K562 (cell line): ENCODE data around the gene FAM187B. TPM values are rescaled to one million over a fixed set of nuclear protein-coding genes. Genes with fewer than 3 reads are reported as not detected.
A peak's percentile ranks its signal among the peaks of the same experiment; 100 is the strongest.
"Not testable (repeated sequence)": the region's sequence is repeated elsewhere in the genome, so short reads cannot be mapped to it uniquely, and the experiment has no call there.

Source experiments
- ATAC-seq: fragments of 200-7000 bp; cut with Tn5 transposase; 3 replicates; pipeline ENCODE4 v1.9.1; 2020; ENCODE audit warnings: moderate library complexity
- BruUV-seq: library from RNA; stranded (reverse); fragments of 400-500 nt; replicated peaks from 2 replicates; lab custom pipeline; 2021; lab: Mats Ljungman, UMichigan
- CTCF ChIA-PET: fragments of 300-600 bp; formaldehyde crosslinking; extraction: SDS; loops from one replicate; lab custom pipeline; 2021; ENCODE audit warnings: low intra/inter-chr PET ratio; lab: Yijun Ruan, JAX
- POLR2A ChIA-PET: fragments of 300-600, 350-650 bp; sonication (Branson Sonifier 250); formaldehyde crosslinking; extraction: SDS; loops from one replicate; lab custom pipeline; 2021; ENCODE audit warnings: antibody characterized with exemption, inconsistent platforms; lab: Yijun Ruan, JAX
- DNase-seq, 4 experiments: peaks; one replicate each; pipeline versions ENCODE4 v3.0.0 to v3.0.0-alpha.2; 2011 to 2018; ENCODE audit warnings: low spot score in 3 of 4, mixed read lengths in 3 of 4; ENCODE audit errors: extremely low read depth in 1 of 4
- FAIRE-seq: peaks from 2 replicates; lab custom pipeline; 2011; peaks lifted over from hg19 to GRCh38; lab: Jason Lieb, UNC
- H2AFZ ChIP-seq: 2 replicates; pipeline ENCODE4 v1.6.0; 2011; ENCODE audit warnings: low read depth, low read length, control low read depth, inconsistent platforms
- H3K27ac ChIP-seq: fragments of 200-600 bp; 3 replicates; pipeline ENCODE4 v1.8.0; 2011; ENCODE audit warnings: low read depth, mild to moderate bottlenecking, control low read depth, inconsistent platforms, low read length, moderate library complexity, mixed read lengths; ENCODE audit errors: extremely low read depth
- H3K27me3 ChIP-seq, 2 experiments: fragments of 300-600 bp in 1 of 2; 2 replicates in 1 of 2; 3 replicates in 1 of 2; pipeline versions ENCODE4 v1.6.0 to v1.8.0; 2011; ENCODE audit warnings: inconsistent platforms in 2 of 2, low read length in 2 of 2, mild to moderate bottlenecking in 1 of 2, mixed read lengths in 1 of 2, moderate library complexity in 1 of 2; ENCODE audit not compliant: control insufficient read depth in 2 of 2, insufficient read depth in 2 of 2
- H3K36me3 ChIP-seq: fragments of 300-600 bp; 3 replicates; pipeline ENCODE4 v1.8.0; 2011; ENCODE audit warnings: mild to moderate bottlenecking, low read length, inconsistent platforms; ENCODE audit not compliant: control insufficient read depth, insufficient read depth
- H3K4me1 ChIP-seq, 2 experiments: fragments of 200-600 bp in 1 of 2; replicated peaks in 1 of 2; 2 replicates in 1 of 2; 3 replicates in 1 of 2; pipeline versions ENCODE4 v1.5.1 to v1.8.0; 2011; ENCODE audit warnings: inconsistent platforms in 2 of 2, low read length in 2 of 2, mild to moderate bottlenecking in 1 of 2, mixed read lengths in 1 of 2, moderate library complexity in 1 of 2; ENCODE audit not compliant: control insufficient read depth in 2 of 2, insufficient read depth in 2 of 2
- H3K4me2 ChIP-seq: 2 replicates; pipeline ENCODE4 v1.6.1; 2011; ENCODE audit warnings: low read length, control low read depth, inconsistent platforms, mixed read lengths; ENCODE audit not compliant: insufficient read depth
- H3K4me3 ChIP-seq: fragments of 200-600 bp; sonication (generic), shearing (Covaris generic); 2 replicates; pipeline ENCODE4 v1.5.1; 2016; ENCODE audit warnings: control low read depth, inconsistent platforms
- H3K79me2 ChIP-seq: fragments of 200-600 bp; 3 replicates; pipeline ENCODE4 v1.8.0; 2011; ENCODE audit warnings: low read length, inconsistent platforms; ENCODE audit not compliant: control insufficient read depth, insufficient read depth
- H3K9ac ChIP-seq, 2 experiments: 2 replicates each; pipeline versions ENCODE4 v1.6.0 to v1.6.1; 2011; ENCODE audit warnings: low read depth in 2 of 2, low read length in 2 of 2, control low read depth in 1 of 2, inconsistent platforms in 1 of 2, mild to moderate bottlenecking in 1 of 2, mixed read lengths in 1 of 2; ENCODE audit not compliant: insufficient read depth in 1 of 2
- H3K9me1 ChIP-seq: one replicate; pipeline ENCODE4 v1.6.0; 2011; ENCODE audit warnings: inconsistent platforms, mild to moderate bottlenecking, low read length, moderate library complexity; ENCODE audit not compliant: control insufficient read depth, insufficient read depth
- H3K9me3 ChIP-seq: replicated peaks from 2 replicates; pipeline ENCODE4 v1.5.1; 2011; ENCODE audit warnings: low read depth, low read length, inconsistent platforms; ENCODE audit not compliant: control insufficient read depth, insufficient read depth
- H4K20me1 ChIP-seq: replicated peaks from 2 replicates; pipeline ENCODE4 v1.6.1; 2011; ENCODE audit warnings: low read length, inconsistent platforms, mixed read lengths; ENCODE audit not compliant: control insufficient read depth, insufficient read depth
- BCOR ChIP-seq: fragments of 450-650 bp; IDR thresholded peaks from 2 replicates; pipeline ENCODE4 v1.6.1; 2016
- CHAMP1 ChIP-seq: fragments of 450-650 bp; IDR thresholded peaks from 2 replicates; pipeline ENCODE4 v1.6.1; 2016; ENCODE audit warnings: mild to moderate bottlenecking
- CTCF ChIP-seq, 3 experiments: IDR thresholded peaks in 2 of 3; conservative IDR thresholded peaks in 1 of 3; 2 replicates each; pipeline ENCODE4 v1.5.1; 2011 to 2012; ENCODE audit warnings: low read length in 3 of 3, mild to moderate bottlenecking in 3 of 3, control low read depth in 2 of 3, improper control_type of control experiment in 1 of 3, inconsistent platforms in 1 of 3, low read depth in 1 of 3, mixed read lengths in 1 of 3, moderate library complexity in 1 of 3; ENCODE audit not compliant: insufficient read depth in 2 of 3
- KDM1A ChIP-seq, 2 experiments: fragments of 450-650 bp; IDR thresholded peaks; 2 replicates each; pipeline ENCODE4 v1.6.1; 2016; ENCODE audit warnings: mild to moderate bottlenecking in 2 of 2
- RAD21 ChIP-seq, 2 experiments: fragments of 250-450 bp in 1 of 2; fragments of 450-650 bp in 1 of 2; sonication (Bioruptor Pico) in 1 of 2; formaldehyde crosslinking in 1 of 2; IDR thresholded peaks in 1 of 2; conservative IDR thresholded peaks in 1 of 2; 2 replicates each; pipeline versions ENCODE4 v1.4.0 to v1.8.0; 2020 to 2022; ENCODE audit warnings: mild to moderate bottlenecking in 2 of 2, moderate library complexity in 1 of 2
- RFX5 ChIP-seq: IDR thresholded peaks from 2 replicates; pipeline ENCODE4 v1.6.1; 2011; ENCODE audit warnings: low read depth, mild to moderate bottlenecking, improper control_type of control experiment, low read length
- XRCC4 ChIP-seq: IDR thresholded peaks from one replicate; pipeline ENCODE4 v1.6.1; 2011; ENCODE audit not compliant: insufficient read depth, insufficient read length; ENCODE audit errors: extremely low read depth
- ZNF12 ChIP-seq: sonication (generic); formaldehyde crosslinking; IDR thresholded peaks from 2 replicates; pipeline ENCODE4 v1.4.0; 2020; ENCODE audit warnings: mild to moderate bottlenecking, missing genetic modification reagents
- ZNF146 ChIP-seq: IDR thresholded peaks from one replicate; pipeline ENCODE4 v1.6.1; 2018; ENCODE audit warnings: missing compliant biosample characterization; ENCODE audit not compliant: unreplicated experiment
- WGBS: fragments of 100-300 bp; shearing (Covaris generic); methylation state at CpG from one replicate; pipeline ENCODE4 v1.1.6; 2016; ENCODE audit warnings: low coverage, mixed read lengths; ENCODE audit not compliant: insufficient coverage; ENCODE audit errors: missing lambda C conversion rate; 5-methylcytosine and 5-hydroxymethylcytosine counted together
- in situ Hi-C: fragments of 300-500 bp; cut with MboI; formaldehyde crosslinking; loops from 4 replicates; pipeline ENCODE4 v1.15.0; 2018; ENCODE audit warnings: inconsistent platforms, mixed read lengths
- intact Hi-C: fragments of 100-400 bp; cut with micrococcal nuclease; formaldehyde crosslinking; loops from 2 replicates; pipeline ENCODE4 v1.14.2; 2022
- polyA plus RNA-seq, 8 experiments: library from polyadenylated mRNA; depleted of rRNA in 4 of 8; stranded (reverse) in 5 of 8; unstranded in 3 of 8; fragments of >200 nt; fragmentation: Nextera tagmentation in 2 of 8; fragmentation: Illumina TruSeq in 1 of 8; extraction: Ambion mirVana in 2 of 8; extraction: Trizol in 1 of 8; gene quantifications; 2 replicates each; pipeline versions ENCODE4 v1.2.1 to v1.2.3, GENCODE V29; 2011 to 2014; ENCODE audit warnings: inconsistent platforms in 1 of 8, missing spikeins in 1 of 8
- total RNA-seq, 7 experiments: library from RNA; depleted of rRNA in 6 of 7; stranded (reverse); fragments of >200 nt in 6 of 7; fragmentation: Illumina TruSeq in 2 of 7; extraction: Trizol in 2 of 7; gene quantifications; 2 replicates each; pipeline versions ENCODE4 v1.2.1 to v1.2.3, GENCODE V29; 2011 to 2021; ENCODE audit warnings: low replicate concordance in 1 of 7

Gene FAM187B
- total and polyA plus RNA-seq, 9 of the 15 experiments (the other 6 are each of a cell fraction or from before 2014, with no cell fraction given): 0.04 to 0.09 TPM; not detected in 7

DNA sequence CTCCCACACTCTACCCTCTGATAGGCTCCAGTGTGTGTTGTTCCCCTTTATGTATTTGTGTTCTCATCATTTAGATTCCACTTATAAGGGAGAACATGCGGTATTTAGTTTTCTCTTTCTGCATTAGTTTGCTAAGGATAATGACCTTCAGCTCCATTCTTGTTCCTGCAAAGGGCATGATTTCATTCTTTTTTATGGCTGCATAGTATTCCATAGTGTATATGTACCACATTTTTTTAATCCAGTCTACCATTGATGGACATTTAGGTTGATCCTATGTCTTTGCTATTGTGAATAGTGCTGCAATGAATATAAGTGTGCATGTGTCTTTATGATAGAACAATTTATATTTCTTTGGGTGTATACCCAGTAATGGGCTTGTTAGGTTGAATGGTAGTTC, 11.1 kb upstream of the FAM187B start:
- H3K9me1 ChIP-seq, H3K4me3 ChIP-seq, DNase-seq, H3K9ac ChIP-seq, H3K36me3 ChIP-seq, H4K20me1 ChIP-seq, intact Hi-C loops, FAIRE-seq, ATAC-seq, H3K4me1 ChIP-seq, H3K9me3 ChIP-seq, H3K27ac ChIP-seq, H3K79me2 ChIP-seq: not testable (repeated sequence)
- TF ChIP-seq ZNF146 (CRISPR knock-in tag) (peak; percentile 86), BCOR (peak; percentile 59; the same call in 1 of the 2 replicates), KDM1A (IDR thresholded peaks at IDR 0.05) (0 out of 4 replicates have a peak, but pooled peaks of 1 of the 2 experiments have one; percentile 16)
- TF ChIP-seq, all 486 proteins: peak for 3; not testable (repeated sequence) for 483
- H3K27me3 ChIP-seq, CTCF ChIA-PET, H2AFZ ChIP-seq, in situ Hi-C loops, H3K4me2 ChIP-seq, BruUV-seq: not testable (repeated sequence)
- POLR2A ChIA-PET: interaction anchor here (0.6 to 0.7 kb wide), 2 partner anchors 64 to 471 kb away, joined by 3 read pairs; no protein-coding TSS in a partner anchor
- 19% methylated on average over 1 of the region's 1 CpG for WGBS

GRCh38 chr19:35236638-35237400, 8.3 kb upstream of the FAM187B start:
- intact Hi-C loops (no loop called here), in situ Hi-C loops (no loop called here)
- ATAC-seq (no peak), FAIRE-seq (peak; percentile 19), DNase-seq (no peak)
- BruUV-seq: no TSS peak
- 0 out of 5 replicates have a peak, but pooled peaks cover 0 to 3% of the 10 kb centered on the region in 2 experiments for H3K27me3 ChIP-seq
- H3K27ac ChIP-seq: no peak overlapping the region
- H3K4me2 ChIP-seq: no peak overlapping the region
- TF ChIP-seq RFX5 (peak; percentile 76; the same call in 1 of the 2 replicates), ZNF12 (peak; percentile 96), RAD21 (CRISPR knock-in tag; conservative IDR thresholded peaks at IDR 0.05 in 1 of 2, IDR thresholded peaks at IDR 0.05 in 1 of 2) (peak in 1 of 2 experiments; percentile 33; a peak in 1 of 4 replicates), CHAMP1 (no peak), CTCF (IDR thresholded peaks at IDR 0.05 in 2 of 3, conservative IDR thresholded peaks at IDR 0.05 in 1 of 3; ENCODE audit: insufficient read depth in 2 of 3, low read depth in 1 of 3, low read length in 3 of 3) (peak in 1 of 3 experiments; percentile 14; a peak in 1 of 6 replicates), XRCC4 (no peak)
- H2AFZ ChIP-seq: no peak overlapping the region
- H4K20me1 ChIP-seq: no peaks in the 10 kb centered on the region
- ChIA-PET CTCF (interaction anchor here (0.6 kb wide), 2 partner anchors 10 to 12 kb away, joined by 3 read pairs; partner anchors contain the start of gene LSR), POLR2A (interaction anchor here (0.8 kb wide), 1 partner anchor 17 kb away, joined by 3 read pairs; no protein-coding TSS in a partner anchor)
- no peaks in the 10 kb centered on the region; the same call in 1 of the 2 replicates for H3K9me3 ChIP-seq
- H3K4me1 ChIP-seq: no peaks in the 10 kb centered on the region; a peak in 1 of 5 replicates
- H3K79me2 ChIP-seq: no peaks in the 10 kb centered on the region
- WGBS: 51% methylated on average over 6 of the region's 6 CpGs
- no peaks in the 10 kb centered on the region for H3K36me3 ChIP-seq
- no peak overlapping the region for H3K4me3 ChIP-seq
- H3K9me1 ChIP-seq: no peaks in the 10 kb centered on the region
- H3K9ac ChIP-seq: no peak overlapping the region
